Astrocyte (in vitro differentiated cells and primary cell): ENCODE measurements around the gene TTYH3. TPM values are rescaled to one million over a fixed set of nuclear protein-coding genes. Genes with fewer than 3 reads are reported as not detected.
A peak's percentile ranks its signal among the peaks of the same experiment; 100 is the strongest.
"Not testable (repeated sequence)": the region's sequence is repeated elsewhere in the genome, so short reads cannot be mapped to it uniquely, and the experiment has no call there.

ENCODE experiments used
- DNase-seq: peaks from one replicate; pipeline ENCODE4 v3.0.0-alpha.2; 2010; ENCODE audit warnings: low read depth
- FAIRE-seq: peaks from 2 replicates; lab custom pipeline; 2011; peaks lifted over from hg19 to GRCh38; lab: Jason Lieb, UNC
- H2AFZ ChIP-seq: 2 replicates; pipeline ENCODE4 v1.6.0; 2012; ENCODE audit warnings: low read depth, low read length, inconsistent platforms
- H3K27ac ChIP-seq: 2 replicates; pipeline ENCODE4 v1.5.1; 2011; ENCODE audit warnings: low read depth, low read length, inconsistent platforms
- H3K27me3 ChIP-seq: 2 replicates; pipeline ENCODE4 v1.6.0; 2011; ENCODE audit warnings: low read length, inconsistent platforms; ENCODE audit not compliant: insufficient read depth
- H3K36me3 ChIP-seq: 2 replicates; pipeline ENCODE4 v1.5.1; 2011; ENCODE audit warnings: low read length, inconsistent platforms; ENCODE audit not compliant: insufficient read depth
- H3K4me1 ChIP-seq: 2 replicates; pipeline ENCODE4 v1.5.1; 2011; ENCODE audit warnings: low read length, inconsistent platforms; ENCODE audit not compliant: insufficient read depth
- H3K4me2 ChIP-seq: 2 replicates; pipeline ENCODE4 v1.6.0; 2012; ENCODE audit warnings: low read length, inconsistent platforms
- H3K4me3 ChIP-seq: 2 replicates; pipeline ENCODE4 v1.5.1; 2011; ENCODE audit warnings: low read depth, mild to moderate bottlenecking, low read length, inconsistent platforms; ENCODE audit not compliant: insufficient read depth
- H3K79me2 ChIP-seq: 2 replicates; pipeline ENCODE4 v1.6.0; 2012; ENCODE audit warnings: mild to moderate bottlenecking, low read length, inconsistent platforms; ENCODE audit not compliant: insufficient read depth
- H3K9ac ChIP-seq: 2 replicates; pipeline ENCODE4 v1.6.0; 2012; ENCODE audit warnings: mild to moderate bottlenecking, low read length, inconsistent platforms
- H3K9me3 ChIP-seq: 2 replicates; pipeline ENCODE4 v1.5.1; 2012; ENCODE audit warnings: low read depth, mild to moderate bottlenecking, low read length, inconsistent platforms; ENCODE audit not compliant: insufficient read depth
- H4K20me1 ChIP-seq: 2 replicates; pipeline ENCODE4 v1.6.0; 2012; ENCODE audit warnings: low read length, inconsistent platforms; ENCODE audit not compliant: insufficient read depth
- H3K27ac Mint-ChIP-seq: one replicate; pipeline ENCODE4 v1.8.0; 2021; ENCODE audit warnings: mild to moderate bottlenecking, mixed read lengths; ENCODE audit not compliant: unreplicated experiment
- H3K27me3 Mint-ChIP-seq: one replicate; pipeline ENCODE4 v1.8.0; 2021; ENCODE audit warnings: low read depth, mixed read lengths; ENCODE audit not compliant: unreplicated experiment
- H3K36me3 Mint-ChIP-seq: one replicate; pipeline ENCODE4 v1.8.0; 2021; ENCODE audit warnings: low read depth, mixed read lengths; ENCODE audit not compliant: unreplicated experiment
- H3K4me1 Mint-ChIP-seq: one replicate; pipeline ENCODE4 v1.8.0; 2021; ENCODE audit warnings: low read depth, mixed read lengths; ENCODE audit not compliant: unreplicated experiment
- H3K4me3 Mint-ChIP-seq: one replicate; pipeline ENCODE4 v1.8.0; 2021; ENCODE audit warnings: mild to moderate bottlenecking, moderate library complexity, mixed read lengths; ENCODE audit not compliant: unreplicated experiment
- H3K9me3 Mint-ChIP-seq: one replicate; pipeline ENCODE4 v1.8.0; 2021; ENCODE audit warnings: mild to moderate bottlenecking, mixed read lengths; ENCODE audit not compliant: unreplicated experiment
- EZH2 ChIP-seq: IDR thresholded peaks from 2 replicates; pipeline ENCODE4 v1.6.1; 2012; ENCODE audit warnings: mild to moderate bottlenecking, low read length, inconsistent platforms; ENCODE audit not compliant: insufficient read depth
- total RNA-seq: library from RNA; stranded (reverse); gene quantifications from 2 replicates; pipeline ENCODE4 v1.2.1, GENCODE V29; 2021
- TF ChIP-seq, protein P1 (sequence below): IDR thresholded peaks from 2 replicates; pipeline ENCODE4 v1.5.1; 2011; ENCODE audit warnings: low read depth, mild to moderate bottlenecking, inconsistent platforms, low read length, moderate library complexity; ENCODE audit not compliant: insufficient read depth

TTYH3 gene
- total RNA-seq, 1 donor from 2014 or later, result 273 TPM

DNA sequence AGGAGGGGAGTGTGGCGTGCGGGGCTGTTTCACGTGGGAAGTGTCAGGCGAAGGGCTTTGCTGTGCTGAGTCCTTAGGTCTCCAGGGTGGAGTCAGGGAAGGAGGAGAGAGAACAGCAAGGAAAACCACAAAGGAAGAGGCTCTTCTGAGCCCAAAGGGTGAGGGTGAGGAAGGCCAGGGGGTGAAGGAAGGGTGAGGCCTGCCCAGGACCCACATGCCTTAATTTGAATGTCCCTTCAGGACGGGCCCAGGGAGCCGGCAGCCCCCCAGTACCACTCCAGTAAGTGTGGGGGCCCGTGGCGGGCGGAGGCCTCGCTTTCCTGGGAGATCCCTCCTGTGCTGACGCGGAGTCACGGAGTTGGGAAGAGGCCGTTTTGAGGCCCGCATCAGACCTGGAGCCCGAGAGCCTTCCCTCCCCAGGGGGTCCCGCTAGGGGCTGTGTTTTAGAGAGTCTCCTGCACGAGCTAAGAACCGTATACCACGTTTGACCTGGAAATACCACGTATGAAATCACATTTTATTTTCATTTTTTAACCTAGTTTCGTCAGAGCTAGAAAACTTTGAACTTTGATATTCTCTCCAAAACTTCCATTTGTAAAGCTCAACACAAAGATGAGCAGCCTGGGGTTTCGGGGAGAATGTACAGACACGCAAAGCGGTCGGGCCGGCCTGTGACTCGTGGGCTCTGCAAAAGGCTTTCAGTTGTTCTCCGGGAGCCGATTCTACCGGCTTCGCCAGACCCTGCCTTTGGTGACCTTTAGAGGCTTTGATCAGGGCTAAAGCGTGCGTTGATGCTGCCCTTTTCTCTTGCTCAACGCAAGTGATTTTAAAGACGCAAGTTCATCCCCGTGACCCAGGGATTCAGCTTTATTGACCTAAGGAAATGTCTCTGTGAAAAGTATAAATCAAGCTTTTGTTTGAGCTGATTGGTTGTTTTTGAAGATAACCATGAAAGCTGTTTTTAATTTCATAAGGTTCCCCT, 23.6 kb upstream of the TTYH3 start:
- peaks cover 11% of the 10 kb centered on the region for H3K4me1 Mint-ChIP-seq
- no peaks in the 10 kb centered on the region for H3K9me3 ChIP-seq
- no peak for DNase-seq
- no peak overlapping the region for H2AFZ ChIP-seq
- no peaks in the 10 kb centered on the region for H3K9me3 Mint-ChIP-seq
- no peak for FAIRE-seq
- H3K4me2 ChIP-seq, result no peak overlapping the region
- no peak overlapping the region for H3K27ac Mint-ChIP-seq
- no peaks in the 10 kb centered on the region for H3K4me1 ChIP-seq
- H3K27me3 ChIP-seq, result peaks cover 2% of the 10 kb centered on the region
- H3K79me2 ChIP-seq, result no peaks in the 10 kb centered on the region
- H3K36me3 ChIP-seq, result no peaks in the 10 kb centered on the region
- H3K4me3 Mint-ChIP-seq, result no peak overlapping the region
- no peak overlapping the region for H3K9ac ChIP-seq
- no peak overlapping the region for H3K27ac ChIP-seq
- peaks cover 6% of the 10 kb centered on the region for H3K27me3 Mint-ChIP-seq
- H4K20me1 ChIP-seq, result no peaks in the 10 kb centered on the region
- H3K36me3 Mint-ChIP-seq, result peaks cover 10% of the 10 kb centered on the region
- TF ChIP-seq EZH2, result no peak
- TF ChIP-seq, protein P1, sequence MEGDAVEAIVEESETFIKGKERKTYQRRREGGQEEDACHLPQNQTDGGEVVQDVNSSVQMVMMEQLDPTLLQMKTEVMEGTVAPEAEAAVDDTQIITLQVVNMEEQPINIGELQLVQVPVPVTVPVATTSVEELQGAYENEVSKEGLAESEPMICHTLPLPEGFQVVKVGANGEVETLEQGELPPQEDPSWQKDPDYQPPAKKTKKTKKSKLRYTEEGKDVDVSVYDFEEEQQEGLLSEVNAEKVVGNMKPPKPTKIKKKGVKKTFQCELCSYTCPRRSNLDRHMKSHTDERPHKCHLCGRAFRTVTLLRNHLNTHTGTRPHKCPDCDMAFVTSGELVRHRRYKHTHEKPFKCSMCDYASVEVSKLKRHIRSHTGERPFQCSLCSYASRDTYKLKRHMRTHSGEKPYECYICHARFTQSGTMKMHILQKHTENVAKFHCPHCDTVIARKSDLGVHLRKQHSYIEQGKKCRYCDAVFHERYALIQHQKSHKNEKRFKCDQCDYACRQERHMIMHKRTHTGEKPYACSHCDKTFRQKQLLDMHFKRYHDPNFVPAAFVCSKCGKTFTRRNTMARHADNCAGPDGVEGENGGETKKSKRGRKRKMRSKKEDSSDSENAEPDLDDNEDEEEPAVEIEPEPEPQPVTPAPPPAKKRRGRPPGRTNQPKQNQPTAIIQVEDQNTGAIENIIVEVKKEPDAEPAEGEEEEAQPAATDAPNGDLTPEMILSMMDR, result no peak
- H3K4me3 ChIP-seq, result no peak overlapping the region

DNA sequence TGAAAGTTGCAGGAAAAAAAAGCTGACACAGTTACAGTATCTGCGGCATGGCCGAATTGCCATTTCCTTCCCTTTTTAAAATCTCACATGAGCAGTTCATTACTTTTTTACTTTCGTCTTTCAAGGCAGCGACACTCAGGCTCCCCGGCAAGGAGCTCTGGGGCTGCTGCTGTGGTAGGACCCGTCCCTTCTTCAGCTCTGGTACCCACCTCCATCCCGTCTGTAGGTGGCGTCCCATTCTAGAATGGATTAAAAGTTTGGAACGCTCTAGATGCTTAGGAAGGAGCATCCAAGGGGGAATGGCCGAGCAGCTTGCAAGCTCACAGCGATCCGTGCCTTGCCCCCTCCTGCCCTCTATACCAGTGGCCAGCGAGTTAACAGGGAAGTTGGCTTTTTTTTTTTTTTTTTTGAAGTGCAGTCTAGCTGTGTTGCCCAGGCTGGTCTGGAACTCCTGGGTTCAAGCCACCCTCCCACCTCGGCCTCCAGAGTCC, 22.8 kb upstream of the TTYH3 start:
- DNase-seq, result no peak
- no peak for TF ChIP-seq EZH2
- TF ChIP-seq, protein P1, result peak; percentile 28
- Histone ChIP-seq H3K9me3 (no peaks in the 10 kb centered on the region), H3K4me1 (peaks cover 2% of the 10 kb centered on the region), H3K4me3 (no peak overlapping the region), H4K20me1 (peaks cover 5% of the 10 kb centered on the region), H3K79me2 (no peaks in the 10 kb centered on the region), H3K4me2 (no peak overlapping the region), H3K27ac (no peak overlapping the region), H2AFZ (no peak overlapping the region), H3K36me3 (no peaks in the 10 kb centered on the region), H3K9ac (no peak overlapping the region), H3K27me3 (peaks cover 10% of the 10 kb centered on the region)
- H3K36me3 Mint-ChIP-seq, result peaks cover 10% of the 10 kb centered on the region
- no peak for FAIRE-seq
- H3K27me3 Mint-ChIP-seq, result peaks cover 4% of the 10 kb centered on the region
- H3K27ac Mint-ChIP-seq, result no peak overlapping the region
- H3K9me3 Mint-ChIP-seq, result no peaks in the 10 kb centered on the region
- peaks cover 12% of the 10 kb centered on the region for H3K4me1 Mint-ChIP-seq
- H3K4me3 Mint-ChIP-seq, result no peak overlapping the region

- H3K4me1 Mint-ChIP-seq, result peaks cover 13% of the 10 kb centered on the region
- not testable (repeated sequence) for H4K20me1 ChIP-seq, H3K9me3 Mint-ChIP-seq
Observed at GRCh38 chr7:2609646-2610045, 22.1 kb upstream of the TTYH3 start.

More at GRCh38 chr7:2609646-2610045, 22.1 kb upstream of the TTYH3 start:
- not testable (repeated sequence) for H3K4me2 ChIP-seq, H3K27ac Mint-ChIP-seq, H3K79me2 ChIP-seq, H3K4me3 Mint-ChIP-seq, H3K4me1 ChIP-seq, H3K4me3 ChIP-seq, H3K27me3 Mint-ChIP-seq, H3K9ac ChIP-seq, H3K36me3 Mint-ChIP-seq, DNase-seq, FAIRE-seq, H3K36me3 ChIP-seq, H3K27ac ChIP-seq, H2AFZ ChIP-seq, H3K9me3 ChIP-seq
- H3K27me3 ChIP-seq, result peaks cover 17% of the 10 kb centered on the region
